Measurements from ENCODE around the gene HIGD1A. TPM values are rescaled to one million over a fixed set of nuclear protein-coding genes. Genes with fewer than 3 reads are reported as not detected.

Gene HIGD1A
- total RNA-seq, 1 experiment from 2014 or later = 77.6 TPM

DNA sequence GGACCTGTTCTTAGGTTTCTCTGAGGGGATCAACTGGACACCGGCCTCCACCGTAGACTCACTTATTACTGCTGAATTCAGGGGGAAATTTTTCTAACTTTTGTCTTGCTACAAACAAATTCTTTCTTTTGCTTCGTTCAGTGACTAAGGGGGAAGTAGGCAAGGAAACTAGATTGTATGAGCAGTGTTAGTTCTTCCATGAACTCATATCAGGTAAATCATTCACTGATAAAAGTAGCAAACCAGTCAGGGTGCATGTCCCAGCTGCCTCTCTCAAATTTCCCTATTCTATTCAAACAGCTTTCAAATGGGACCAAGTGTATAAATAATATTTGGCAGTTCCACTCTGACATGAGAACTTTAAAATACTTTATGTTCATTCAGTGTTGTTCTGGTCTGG is 23.9 kb downstream of the HIGD1A start:
- H3K4me1 Mint-ChIP-seq = peaks cover 0 to 4% of the 10 kb centered on the region in 2 experiments; a peak in 2 of 4 replicates
- no peak overlapping the region for H4K8ac ChIP-seq (replicated peaks; ENCODE audit: insufficient read length, low read depth, low read length)

More for the DNA sequence above, 23.9 kb downstream of the HIGD1A start:
- no peaks in the 10 kb centered on the region for H3K4me1 ChIP-seq (ENCODE audit: insufficient read depth, low read length)
- no peak overlapping the region for H2BK20ac ChIP-seq (ENCODE audit: low read depth, low read length, poor library complexity, severe bottlenecking)
- H2BK120ac ChIP-seq (ENCODE audit: low read depth, low read length, poor library complexity, severe bottlenecking) = no peak overlapping the region
- no peak overlapping the region for H3K14ac ChIP-seq (ENCODE audit: insufficient read depth, low read length)
- H3K56ac ChIP-seq (ENCODE audit: insufficient read length, low read depth, low read length) = no peak overlapping the region
- no peak overlapping the region for H4K91ac ChIP-seq (ENCODE audit: insufficient read length, low read depth, low read length)
- H3K79me1 ChIP-seq (ENCODE audit: insufficient read depth, low read depth, low read length, poor library complexity, severe bottlenecking) = no peaks in the 10 kb centered on the region
- H3K27ac ChIP-seq (ENCODE audit: insufficient read length, low read depth, low read length) = no peak overlapping the region
- no peaks in the 10 kb centered on the region for H4K20me1 ChIP-seq (ENCODE audit: control insufficient read depth, insufficient read depth, insufficient read length)
- H2AK5ac ChIP-seq (ENCODE audit: insufficient read length, low read length) = no peak overlapping the region
- H3K23me2 ChIP-seq (ENCODE audit: insufficient read length, low read depth, low read length, poor library complexity, severe bottlenecking) = no peaks in the 10 kb centered on the region
- no peaks in the 10 kb centered on the region for H3K27me3 ChIP-seq (ENCODE audit: insufficient read depth, low read length)
- H2BK5ac ChIP-seq (ENCODE audit: insufficient read length, low read length) = no peak overlapping the region
- H3K23ac ChIP-seq (ENCODE audit: insufficient read length, low read depth, low read length) = no peak overlapping the region
- H3T11ph ChIP-seq (ENCODE audit: low read length) = no peak overlapping the region
- no peak overlapping the region for H2BK15ac ChIP-seq (ENCODE audit: low read depth, low read length)
- no peak overlapping the region for H4K5ac ChIP-seq (ENCODE audit: insufficient read length, low read depth, low read length)
- H3K18ac ChIP-seq (ENCODE audit: insufficient read length, low read depth, low read length) = no peak overlapping the region
- no peak for DNase-seq
- Mint-ChIP-seq H3K36me3 (ENCODE audit: insufficient read depth in 1 of 3, low read depth in 3 of 3) (peaks cover 2 to 19% (median 11%) of the 10 kb centered on the region in 3 experiments; a peak in 6 of 7 replicates), H3K27ac (no peak overlapping the region), H3K27me3 (ENCODE audit: low read depth) (no peaks in the 10 kb centered on the region), H3K9me3 (no peaks in the 10 kb centered on the region), H3K4me3 (no peak overlapping the region)
- TF ChIP-seq, protein P1, sequence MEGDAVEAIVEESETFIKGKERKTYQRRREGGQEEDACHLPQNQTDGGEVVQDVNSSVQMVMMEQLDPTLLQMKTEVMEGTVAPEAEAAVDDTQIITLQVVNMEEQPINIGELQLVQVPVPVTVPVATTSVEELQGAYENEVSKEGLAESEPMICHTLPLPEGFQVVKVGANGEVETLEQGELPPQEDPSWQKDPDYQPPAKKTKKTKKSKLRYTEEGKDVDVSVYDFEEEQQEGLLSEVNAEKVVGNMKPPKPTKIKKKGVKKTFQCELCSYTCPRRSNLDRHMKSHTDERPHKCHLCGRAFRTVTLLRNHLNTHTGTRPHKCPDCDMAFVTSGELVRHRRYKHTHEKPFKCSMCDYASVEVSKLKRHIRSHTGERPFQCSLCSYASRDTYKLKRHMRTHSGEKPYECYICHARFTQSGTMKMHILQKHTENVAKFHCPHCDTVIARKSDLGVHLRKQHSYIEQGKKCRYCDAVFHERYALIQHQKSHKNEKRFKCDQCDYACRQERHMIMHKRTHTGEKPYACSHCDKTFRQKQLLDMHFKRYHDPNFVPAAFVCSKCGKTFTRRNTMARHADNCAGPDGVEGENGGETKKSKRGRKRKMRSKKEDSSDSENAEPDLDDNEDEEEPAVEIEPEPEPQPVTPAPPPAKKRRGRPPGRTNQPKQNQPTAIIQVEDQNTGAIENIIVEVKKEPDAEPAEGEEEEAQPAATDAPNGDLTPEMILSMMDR (conservative IDR thresholded peaks at IDR 0.05) = no peak
- H3K4me2 ChIP-seq (ENCODE audit: insufficient read depth, insufficient read length, low read length) = no peak overlapping the region
- no peaks in the 10 kb centered on the region for H3K9me3 ChIP-seq (ENCODE audit: control insufficient read depth, low read depth, low read length)
- no peak overlapping the region for H3K4ac ChIP-seq (ENCODE audit: low read depth, low read length)
- H3K9ac ChIP-seq (ENCODE audit: extremely low read depth, insufficient read length, low read length) = no peak overlapping the region
- no CpG with 5 or more reads among the region's 3 CpGs for WGBS (ENCODE audit: extremely low coverage, insufficient read length, low lambda C conversion rate)
- no peak overlapping the region for H2AFZ ChIP-seq (ENCODE audit: low read length)
- H2BK12ac ChIP-seq (ENCODE audit: insufficient read length, low read depth, low read length) = no peak overlapping the region
- H3K79me2 ChIP-seq (ENCODE audit: insufficient read depth, low read length) = no peaks in the 10 kb centered on the region
